Measurements from ENCODE around the gene TMEM143. TPM values are rescaled to one million over a fixed set of nuclear protein-coding genes. Genes with fewer than 3 reads are reported as not detected.

TMEM143 gene
- total and polyA plus RNA-seq, 10 of the 15 experiments (the other 5 are each of a cell fraction or from before 2014, with no cell fraction given): 1.5 to 19.5 (median 10.1) TPM

GRCh38 chr19:48390188-48391099 lies 26.7 kb upstream of the TMEM143 start (continued):
- no peak for TF ChIP-seq ETV6 (conservative IDR thresholded peaks at IDR 0.05 in 1 of 2, IDR thresholded peaks at IDR 0.05 in 1 of 2; ENCODE audit: borderline replicate concordance in 1 of 2, low read depth in 1 of 2)
- TF ChIP-seq HDAC2 (IDR thresholded peaks at IDR 0.05): no peak
- TF ChIP-seq ZNF687 (IDR thresholded peaks at IDR 0.05): peak; percentile 62; the same call in 1 of the 2 replicates
- TF ChIP-seq ESRRA (IDR thresholded peaks at IDR 0.05; ENCODE audit: low read length): no peak
- TF ChIP-seq NKRF (conservative IDR thresholded peaks at IDR 0.05): peak; percentile 61
- peak; percentile 7 for TF ChIP-seq PBX3 (IDR thresholded peaks at IDR 0.05; ENCODE audit: insufficient replicate concordance, low read depth, low read length)
- TF ChIP-seq CBFB (IDR thresholded peaks at IDR 0.05; ENCODE audit: low read depth): peak; percentile 62; the same call in 1 of the 2 replicates
- no peak for TF ChIP-seq FOXM1 (IDR thresholded peaks at IDR 0.05; ENCODE audit: low read depth, low read length)
- TF ChIP-seq CREB1 (IDR thresholded peaks at IDR 0.05; ENCODE audit: low read depth): peak; percentile 49; the same call in 1 of the 2 replicates
- peak; percentile 25; the same call in 1 of the 2 replicates for TF ChIP-seq HCFC1 (IDR thresholded peaks at IDR 0.05; ENCODE audit: low read length)
- no peak for TF ChIP-seq MYC (IDR thresholded peaks at IDR 0.05; ENCODE audit: insufficient read depth, insufficient read length, insufficient replicate concordance, low read length, severe bottlenecking)
- TF ChIP-seq TARDBP (IDR thresholded peaks at IDR 0.05; ENCODE audit: borderline replicate concordance): no peak
- TF ChIP-seq ATF7 (IDR thresholded peaks at IDR 0.05; ENCODE audit: low read depth): no peak
- peak; percentile 19; the same call in 1 of the 2 replicates for TF ChIP-seq RELB (IDR thresholded peaks at IDR 0.05; ENCODE audit: low read depth)
- TF ChIP-seq RB1 (IDR thresholded peaks at IDR 0.05; ENCODE audit: borderline replicate concordance): peak; percentile 52; the same call in 1 of the 2 replicates
- TF ChIP-seq MYB (IDR thresholded peaks at IDR 0.05; ENCODE audit: borderline replicate concordance, low read depth, low read length): no peak
- TF ChIP-seq FOXK2 (IDR thresholded peaks at IDR 0.05): no peak
- TF ChIP-seq SIX5 (IDR thresholded peaks at IDR 0.05; ENCODE audit: low read depth, low read length, severe bottlenecking): no peak
- TF ChIP-seq ZZZ3 (IDR thresholded peaks at IDR 0.05; ENCODE audit: control insufficient read depth, insufficient read length, low read depth): no peak
- no peak for TF ChIP-seq TCF3 (IDR thresholded peaks at IDR 0.05; ENCODE audit: borderline replicate concordance, insufficient read depth, low read depth, low read length)

Measured in GM12878 (cell line).